DMS114 treated with DMSO at 0.1 percent for 48 hours (cell line): ENCODE results near the gene SULF2.
"Not testable (repeated sequence)": the region's sequence is repeated elsewhere in the genome, so short reads cannot be mapped to it uniquely, and the experiment has no call there.

ENCODE experiments used
- DNase-seq: peaks from one replicate; lab custom pipeline; 2025; ENCODE audit not compliant: unreplicated experiment; lab: John Stamatoyannopoulos, UW

The SULF2 gene

GRCh38 chr20:47785311-47785853 is at the start of gene SULF2:
Gene SULF2, minus strand, starts transcription at chr20:47785481. Its CDS starts 28,118 bp downstream, at chr20:47757363.
- no peak for DNase-seq

- not testable (repeated sequence) for DNase-seq
Observed at GRCh38 chr20:47831675-47832074, 46.4 kb upstream of the SULF2 start.

GRCh38 chr20:47826716-47827115 is 41.4 kb upstream of the SULF2 start:
- not testable (repeated sequence) for DNase-seq

GRCh38 chr20:47826006-47826405 is 40.7 kb upstream of the SULF2 start:
- DNase-seq, result not testable (repeated sequence)

- no peak for DNase-seq
Observed at GRCh38 chr20:47825011-47825762, 39.9 kb upstream of the SULF2 start.

- not testable (repeated sequence) for DNase-seq
Observed at GRCh38 chr20:47823941-47824340, 38.7 kb upstream of the SULF2 start.

GRCh38 chr20:47821481-47822100 is 36.3 kb upstream of the SULF2 start:
- DNase-seq, result no peak

GRCh38 chr20:47818996-47819609 is 33.8 kb upstream of the SULF2 start:
- DNase-seq, result no peak

- DNase-seq, result no peak
Observed at GRCh38 chr20:47818466-47818865, 33.2 kb upstream of the SULF2 start.

- no peak for DNase-seq
Observed at GRCh38 chr20:47818016-47818415, 32.7 kb upstream of the SULF2 start.

- no peak for DNase-seq
Observed at GRCh38 chr20:47817573-47817972, 32.3 kb upstream of the SULF2 start.

GRCh38 chr20:47816487-47817451 is 31.5 kb upstream of the SULF2 start:
- DNase-seq, result no peak

GRCh38 chr20:47815866-47816265 is 30.6 kb upstream of the SULF2 start:
- DNase-seq, result no peak

GRCh38 chr20:47815416-47815806 is 30.1 kb upstream of the SULF2 start:
- no peak for DNase-seq

- no peak for DNase-seq
Observed at GRCh38 chr20:47814632-47815415, 29.5 kb upstream of the SULF2 start.

- no peak for DNase-seq
Observed at GRCh38 chr20:47810721-47811347, 25.6 kb upstream of the SULF2 start.

GRCh38 chr20:47810116-47810677 is 24.9 kb upstream of the SULF2 start:
- no peak for DNase-seq

GRCh38 chr20:47809161-47809960 is 24.1 kb upstream of the SULF2 start:
- no peak for DNase-seq
